Left lung (tissue), 10 donors: ENCODE results near the gene CBX7. TPM values are rescaled to one million over a fixed set of nuclear protein-coding genes. Genes with fewer than 3 reads are reported as not detected.

Source experiments
- ATAC-seq: fragments of 200-7000 bp; cut with Tn5 transposase; one replicate; pipeline ENCODE4 v1.9.1; 2020; ENCODE audit warnings: moderate library complexity
- DNase-seq, 4 donors: peaks; one replicate each; pipeline ENCODE4 v3.0.0-alpha.2; 2013 to 2020
- H3K27ac ChIP-seq, 2 donors: fragments of 200-600 bp; sonication (generic) in 1 of 2; one replicate each; pipeline versions ENCODE4 v1.5.0 to v1.8.0; 2020 to 2021
- H3K27me3 ChIP-seq, 2 donors: fragments of 200-600 bp; sonication (generic) in 1 of 2; one replicate each; pipeline versions ENCODE4 v1.5.0 to v1.8.0; 2020 to 2021
- H3K36me3 ChIP-seq, 2 donors: fragments of 200-600 bp; sonication (generic) in 1 of 2; one replicate each; pipeline versions ENCODE4 v1.5.0 to v1.8.0; 2020 to 2021
- H3K4me1 ChIP-seq, 2 donors: fragments of 200-600 bp; one replicate each; pipeline ENCODE4 v1.8.0; 2021
- H3K4me3 ChIP-seq, 2 donors: fragments of 200-600 bp; sonication (generic) in 1 of 2; one replicate each; pipeline versions ENCODE4 v1.5.0 to v1.8.0; 2020 to 2021; ENCODE audit warnings: mild to moderate bottlenecking in 1 of 2
- H3K9me3 ChIP-seq, 2 donors: fragments of 200-600 bp; sonication (generic) in 1 of 2; one replicate each; pipeline versions ENCODE4 v1.5.0 to v1.8.0; 2020 to 2021
- CTCF ChIP-seq, 2 donors: fragments of 200-600 bp; sonication (generic) in 1 of 2; IDR thresholded peaks; one replicate each; pipeline versions ENCODE4 v1.5.0 to v1.8.0; 2021; ENCODE audit warnings: antibody characterized with exemption in 2 of 2
- intact Hi-C, 2 donors: fragments of 100-400 bp; cut with DNase I; formaldehyde crosslinking; loops; one replicate each; pipeline versions ENCODE4 v1.11.2 to v1.14.2; 2022
- polyA plus RNA-seq, 6 donors: library from polyadenylated mRNA; unstranded; fragments of 120-200 nt; gene quantifications; one replicate each; pipeline ENCODE4 v1.2.1, GENCODE V29; 2013; ENCODE audit not compliant: insufficient read length in 6 of 6
- total RNA-seq, 2 donors: library from RNA; stranded (reverse); fragmentation: NEBNext Ultra II Directional; extraction: Animal tissue kit (Norgen Biotek cat#: 25700); gene quantifications; one replicate each; pipeline ENCODE4 v1.2.1, GENCODE V29; 2021
- donor health status: DM: no; HTN: yes; CAD: no.
- donor health status: DM: no; HTN: no; CAD: no.

Gene CBX7
- total and polyA plus RNA-seq, 8 donors = 7.4 to 17.7 (median 8.8) TPM

DNA sequence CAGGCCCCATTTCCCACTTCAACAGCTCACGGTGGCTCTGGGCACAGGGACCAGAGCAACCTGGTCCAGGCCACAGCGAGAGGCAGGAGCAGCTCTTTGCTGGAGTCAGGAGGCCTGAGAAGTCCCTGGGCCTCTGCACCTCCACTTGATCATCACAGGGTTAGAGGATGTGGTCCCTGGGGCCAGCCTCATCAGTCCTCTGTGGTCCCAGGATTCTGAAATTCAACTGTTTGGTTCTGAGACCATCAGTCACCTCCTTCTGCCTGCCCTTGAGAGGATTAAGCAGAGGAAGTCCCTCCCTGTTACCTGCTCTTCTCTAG is 24.9 kb upstream of the CBX7 start:
- DNase-seq (no peak), ATAC-seq (no peak)
- Histone ChIP-seq H3K4me3 (no peak overlapping the region), H3K27ac (peak overlapping the region; percentile 7 to 87), H3K9me3 (no peaks in the 10 kb centered on the region), H3K36me3 (no peaks in the 10 kb centered on the region), H3K27me3 (no peaks in the 10 kb centered on the region), H3K4me1 (peaks cover 27 to 60% of the 10 kb centered on the region in 2 donors)
- intact Hi-C loops = loop anchor here in 1 of 2 donors (10.0 kb wide), 1 partner anchor 137 kb away; the partner anchor contains the start of gene RPL3
- TF ChIP-seq CTCF (IDR thresholded peaks at IDR 0.05) = no peak

GRCh38 chr22:39176714-39177455 is 24.4 kb upstream of the CBX7 start:
- no peak for TF ChIP-seq CTCF (IDR thresholded peaks at IDR 0.05)
- ATAC-seq = no peak
- no peaks in the 10 kb centered on the region for H3K36me3 ChIP-seq
- H3K27ac ChIP-seq = peak overlapping the region; percentile 33 to 87
- no peaks in the 10 kb centered on the region for H3K27me3 ChIP-seq
- H3K4me1 ChIP-seq = peaks cover 27 to 65% of the 10 kb centered on the region in 2 donors
- H3K9me3 ChIP-seq = no peaks in the 10 kb centered on the region
- intact Hi-C loops = loop anchor here in 1 of 2 donors (10.0 kb wide), 1 partner anchor 138 kb away; the partner anchor contains the start of gene RPL3
- DNase-seq = no peak
- no peak overlapping the region for H3K4me3 ChIP-seq

- TF ChIP-seq CTCF (IDR thresholded peaks at IDR 0.05) = no peak
- ATAC-seq (peak; percentile 53), DNase-seq (peak in 3 of 4 donors; percentile 49 to 76 (median 61))
Observed at GRCh38 chr22:39176143-39176713, 23.7 kb upstream of the CBX7 start.

GRCh38 chr22:39175353-39176142 is 23.1 kb upstream of the CBX7 start:
- H3K27ac ChIP-seq = peak overlapping the region; percentile 73 to 87
- no peaks in the 10 kb centered on the region for H3K27me3 ChIP-seq
- no peak for DNase-seq
- no peak for TF ChIP-seq CTCF (IDR thresholded peaks at IDR 0.05)
- H3K9me3 ChIP-seq = no peaks in the 10 kb centered on the region
- intact Hi-C loops = loop anchor here in 1 of 2 donors (10.0 kb wide), 1 partner anchor 139 kb away; the partner anchor contains the start of gene RPL3
- no peak for ATAC-seq
- no peak overlapping the region for H3K4me3 ChIP-seq
- no peaks in the 10 kb centered on the region for H3K36me3 ChIP-seq
- H3K4me1 ChIP-seq = peaks cover 35 to 76% of the 10 kb centered on the region in 2 donors

More at GRCh38 chr22:39176143-39176713, 23.7 kb upstream of the CBX7 start:
- Histone ChIP-seq H3K4me1 (peaks cover 28 to 70% of the 10 kb centered on the region in 2 donors), H3K36me3 (no peaks in the 10 kb centered on the region), H3K4me3 (no peak overlapping the region), H3K27ac (peak overlapping the region; percentile 73 to 87), H3K27me3 (no peaks in the 10 kb centered on the region), H3K9me3 (no peaks in the 10 kb centered on the region)
- intact Hi-C loops = loop anchor here in 1 of 2 donors (10.0 kb wide), 1 partner anchor 139 kb away; the partner anchor contains the start of gene RPL3
